CD4-positive, alpha-beta T cell treated with Interleukin-12 subunit alpha and Interleukin-12 subunit beta, for 1 hour (primary cell): ENCODE data around the gene RBM42.

Experiments
- DNase-seq: peaks from one replicate; pipeline ENCODE4 v3.0.0-alpha.2; 2020

Gene RBM42

GRCh38 chr19:35655600-35655999 is 26.8 kb downstream of the RBM42 start:
- no peak for DNase-seq

DNA sequence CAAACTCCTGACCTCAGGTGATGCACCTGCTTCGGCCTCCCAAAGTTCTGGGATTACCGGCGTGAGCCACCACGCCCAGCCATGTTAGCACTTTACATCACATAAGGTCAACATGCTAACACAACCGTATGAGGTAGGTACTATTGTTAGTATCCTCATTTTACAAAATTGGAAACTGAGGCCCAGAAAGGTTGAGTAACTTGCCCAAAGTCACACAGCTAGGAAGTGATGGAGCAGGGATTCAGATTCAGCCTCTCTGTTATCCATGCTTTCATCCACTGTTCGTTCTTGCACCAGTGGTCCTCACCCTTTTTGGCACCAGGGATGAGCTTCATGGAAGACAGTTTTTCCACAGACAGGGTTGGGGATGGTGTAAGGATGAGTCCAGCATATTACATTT is 27.9 kb downstream of the RBM42 start:
- DNase-seq: no peak

- DNase-seq: no peak
Observed at GRCh38 chr19:35657904-35658700, 29.3 kb downstream of the RBM42 start.

DNA sequence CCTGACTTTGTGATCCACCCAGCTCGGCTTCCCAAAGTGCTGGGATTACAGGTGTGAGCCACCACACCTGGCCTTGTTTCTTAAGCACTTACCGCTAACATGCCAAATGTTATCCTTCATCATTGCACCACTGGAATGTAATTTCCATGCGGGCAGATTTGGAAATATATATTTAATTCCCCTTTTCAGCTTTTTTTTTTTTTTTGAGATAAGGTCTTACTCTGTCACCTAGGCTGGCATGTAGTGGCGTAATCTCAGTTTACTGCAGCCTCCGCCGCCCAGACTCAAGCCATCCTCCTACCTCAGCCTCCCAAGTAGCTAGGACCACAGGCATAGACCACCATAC is 33.1 kb downstream of the RBM42 start:
- no peak for DNase-seq

DNA sequence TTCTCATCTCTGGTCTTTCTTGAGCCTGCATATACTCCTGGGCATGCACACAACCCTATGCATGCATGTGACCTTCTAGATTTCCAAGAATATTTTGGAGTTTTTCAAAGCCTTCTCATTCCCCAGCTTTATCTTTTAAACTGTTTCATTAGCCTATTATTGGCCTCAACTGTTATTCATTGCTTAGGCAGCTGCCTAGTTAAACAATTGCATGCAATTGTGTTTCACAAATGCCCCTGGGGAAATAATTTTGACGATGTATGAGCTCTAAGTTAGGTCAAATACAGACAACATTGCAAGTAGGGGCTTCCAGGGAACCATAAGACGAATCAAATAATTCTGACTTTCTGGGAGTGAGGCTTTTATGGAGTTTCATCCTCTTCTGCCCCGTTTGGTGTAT is 35.1 kb downstream of the RBM42 start:
- no peak for DNase-seq

DNA sequence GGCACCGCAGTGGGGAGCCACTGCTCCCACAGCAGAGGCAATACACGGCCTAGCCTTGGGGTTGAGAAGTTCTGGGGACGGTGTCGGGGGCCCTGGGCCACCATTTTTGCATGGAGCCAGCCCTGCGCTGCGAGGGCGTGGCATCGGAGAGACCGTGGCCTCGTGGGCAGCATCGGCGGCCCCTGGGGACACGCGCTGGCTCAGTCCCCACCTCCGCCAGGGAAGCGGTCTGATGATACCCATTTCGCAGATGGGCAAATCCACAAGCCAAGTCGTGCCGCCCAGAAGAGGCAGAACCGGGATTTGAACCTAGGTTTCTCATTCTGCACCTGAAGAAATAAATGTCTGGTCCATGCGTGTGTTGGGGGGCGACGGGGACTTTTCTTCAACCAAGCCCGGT is 36.3 kb downstream of the RBM42 start:
- no peak for DNase-seq

DNA sequence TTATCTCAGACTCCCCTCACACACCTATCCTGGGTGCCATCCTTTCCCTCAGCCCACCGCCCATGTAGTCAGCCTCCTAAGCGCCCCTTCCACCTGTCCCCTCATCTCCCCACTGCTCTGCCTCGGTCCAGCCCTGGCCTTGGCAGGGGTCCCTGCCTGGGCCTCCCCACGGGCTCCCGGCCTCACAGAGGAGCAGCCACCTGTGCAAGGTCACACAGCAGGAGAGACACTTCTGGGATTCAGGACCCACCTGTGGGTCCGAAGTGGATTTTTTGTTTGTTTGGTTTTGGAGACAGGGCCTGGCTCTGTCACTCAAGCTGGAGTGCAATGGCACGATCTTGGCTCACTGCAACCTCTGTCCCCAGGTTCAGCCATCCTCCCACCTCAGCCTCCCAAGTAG is 36.8 kb downstream of the RBM42 start:
- no peak for DNase-seq

- DNase-seq: no peak
Observed at GRCh38 chr19:35666251-35666913, 37.5 kb downstream of the RBM42 start, which contains the start of gene UPK1A. Gene UPK1A (plus strand): TSS chr19:35666517. CDS start chr19:35666813, 296 bp downstream.

DNA sequence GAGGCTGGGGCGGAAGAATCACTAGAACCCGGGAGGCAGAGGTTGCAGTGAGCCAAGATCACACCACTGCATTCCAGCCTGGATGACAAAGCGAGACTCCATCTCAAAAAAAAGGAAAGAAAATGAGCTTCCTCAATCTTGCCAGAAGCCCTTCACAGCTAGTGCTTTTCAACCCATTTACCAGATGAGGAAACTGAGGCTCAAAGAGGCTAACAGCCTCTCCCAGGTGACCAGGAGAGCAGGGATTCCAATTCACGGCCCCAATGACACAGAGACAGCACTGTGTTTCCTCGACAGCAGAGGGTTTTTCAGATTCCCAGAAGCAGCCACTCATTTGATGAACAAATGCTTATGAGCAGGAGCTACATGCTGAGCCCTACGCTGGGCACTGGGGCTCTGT is 40.7 kb downstream of the RBM42 start:
- DNase-seq: no peak

GRCh38 chr19:35669974-35670373 is 41.1 kb downstream of the RBM42 start:
- no peak for DNase-seq

DNA sequence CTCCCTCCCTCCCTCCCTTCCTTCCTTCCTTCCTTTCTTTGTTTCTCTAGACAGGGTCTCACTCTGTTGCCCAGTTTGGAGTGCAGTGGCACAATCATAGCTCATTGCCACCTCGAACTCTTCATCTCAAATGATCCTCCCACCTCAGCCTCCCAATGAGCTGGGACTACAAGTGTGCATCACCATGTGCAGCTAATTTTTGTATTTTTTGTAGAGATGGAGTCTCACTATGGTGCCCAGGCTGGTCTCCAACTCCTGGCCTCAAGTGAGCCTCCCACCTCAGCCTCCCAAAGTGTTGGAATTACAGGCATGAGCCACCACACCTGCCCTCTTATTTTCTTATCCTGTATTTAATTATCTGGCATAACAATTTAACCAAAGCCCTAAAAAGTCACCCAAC is 41.9 kb downstream of the RBM42 start:
- no peak for DNase-seq

DNA sequence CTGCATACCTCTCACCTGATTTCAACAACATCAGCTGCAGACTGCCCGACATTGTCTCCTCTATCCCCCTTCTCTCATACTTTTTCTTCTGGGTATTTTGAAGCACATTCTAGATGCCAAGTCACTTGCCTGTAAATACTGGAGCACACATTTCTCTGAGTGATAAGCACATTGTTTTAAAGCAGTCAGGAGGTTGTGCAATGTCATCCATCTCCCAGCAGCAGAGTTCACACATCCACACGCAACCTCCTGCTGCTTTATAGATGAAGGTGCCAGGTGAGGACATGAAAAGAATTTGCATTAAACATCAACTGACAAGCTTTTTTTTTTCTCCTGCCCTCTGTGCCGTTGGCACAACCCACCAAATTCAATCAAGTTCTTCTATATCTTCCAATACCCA is 43.0 kb downstream of the RBM42 start:
- no peak for DNase-seq

DNA sequence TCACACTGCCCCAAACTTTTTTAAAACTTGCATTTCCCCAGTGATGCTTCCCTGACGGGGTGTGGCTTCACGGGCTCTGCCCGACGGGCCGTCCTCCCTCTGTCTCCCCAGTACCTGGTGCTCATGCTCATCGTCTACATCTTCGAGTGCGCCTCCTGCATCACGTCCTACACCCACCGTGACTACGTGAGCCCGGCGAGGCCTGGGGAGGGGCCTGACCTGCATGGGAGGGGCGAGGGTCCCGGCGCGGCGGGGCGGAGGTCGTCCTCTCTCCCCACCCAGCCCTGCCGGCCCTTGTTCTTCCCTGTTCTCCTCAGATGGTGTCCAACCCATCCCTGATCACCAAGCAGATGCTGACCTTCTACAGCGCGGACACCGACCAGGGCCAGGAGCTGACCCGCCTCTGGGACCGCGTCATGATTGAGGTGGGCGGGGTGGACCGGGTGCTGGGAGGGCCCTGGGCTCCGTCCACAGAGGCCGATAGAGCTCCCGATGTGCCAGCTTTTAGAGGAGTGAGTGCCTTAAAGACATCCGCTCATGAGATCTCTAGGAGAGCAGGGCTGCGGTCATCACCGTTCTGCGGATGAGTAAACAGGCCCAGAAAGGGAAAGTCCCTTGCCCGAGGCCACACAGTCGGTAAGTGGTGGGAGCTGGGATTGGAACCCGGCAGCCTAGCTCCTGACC is 44.4 kb downstream of the RBM42 start:
- peak; percentile 49 for DNase-seq

GRCh38 chr19:35675589-35676140 is 46.8 kb downstream of the RBM42 start:
- no peak for DNase-seq
